Kidney (tissue), 14 donors: Measurements from ENCODE around the gene NR3C2. TPM values are rescaled to one million over a fixed set of nuclear protein-coding genes. Genes with fewer than 3 reads are reported as not detected.
A peak's percentile ranks its signal among the peaks of the same experiment; 100 is the strongest.

Experiments used
- DNase-seq, 5 donors: peaks; one replicate each; pipeline ENCODE4 v3.0.0-alpha.2; 2013 to 2020
- FAIRE-seq: peaks from 2 replicates; lab custom pipeline; 2012; peaks lifted over from hg19 to GRCh38; lab: Jason Lieb, UNC
- H3K27ac ChIP-seq, 2 donors: one replicate each; pipeline ENCODE4 v1.7.0; 2013; ENCODE audit warnings: low read depth in 2 of 2, low read length in 2 of 2, inconsistent platforms in 1 of 2
- H3K27me3 ChIP-seq: one replicate; pipeline ENCODE4 v1.7.1; 2013; ENCODE audit warnings: low read length, inconsistent platforms; ENCODE audit not compliant: control insufficient read depth, insufficient read depth
- H3K36me3 ChIP-seq, 3 donors: one replicate each; pipeline versions ENCODE4 v1.7.0 to v1.7.1; 2013; ENCODE audit warnings: low read length in 3 of 3, control low read depth in 1 of 3, inconsistent platforms in 1 of 3; ENCODE audit not compliant: insufficient read depth in 3 of 3, control insufficient read depth in 2 of 3
- H3K4me1 ChIP-seq, 3 donors: one replicate each; pipeline versions ENCODE4 v1.7.0 to v1.7.1; 2013; ENCODE audit warnings: low read length in 3 of 3, inconsistent platforms in 1 of 3, low read depth in 1 of 3; ENCODE audit not compliant: control insufficient read depth in 2 of 3, insufficient read depth in 2 of 3
- H3K4me3 ChIP-seq, 3 donors: one replicate each; pipeline versions ENCODE4 v1.7.0 to v1.8.1; 2013; ENCODE audit warnings: low read length in 3 of 3, control low read depth in 1 of 3, inconsistent platforms in 1 of 3
- H3K9ac ChIP-seq, 3 donors: one replicate each; pipeline versions ENCODE4 v1.7.0 to v1.7.1; 2013; ENCODE audit warnings: low read length in 3 of 3, control low read depth in 1 of 3, inconsistent platforms in 1 of 3
- H3K9me3 ChIP-seq, 3 donors: one replicate each; pipeline versions ENCODE4 v1.7.0 to v1.7.1; 2013; ENCODE audit warnings: low read length in 3 of 3, control low read depth in 1 of 3, inconsistent platforms in 1 of 3; ENCODE audit not compliant: control insufficient read depth in 2 of 3, insufficient read depth in 1 of 3
- CTCF ChIP-seq: IDR thresholded peaks from 3 replicates; pipeline ENCODE4 v1.5.1; 2012; ENCODE audit warnings: mild to moderate bottlenecking, moderate library complexity, borderline replicate concordance; ENCODE audit not compliant: insufficient read depth; ENCODE audit errors: extremely low read depth
- intact Hi-C: fragments of 100-400 bp; cut with DNase I; formaldehyde crosslinking; loops from one replicate; pipeline ENCODE4 v1.11.1; 2022
- polyA plus RNA-seq: library from polyadenylated mRNA; stranded (reverse); fragments of 350-450 nt; fragmentation: Illumina TruSeq; extraction: RNeasy Lipid Tissue Mini Kit (QIAGEN cat#74804); gene quantifications from one replicate; pipeline ENCODE4 v1.2.3, GENCODE V29; 2014; ENCODE audit warnings: low read depth, low replicate concordance; ENCODE audit not compliant: insufficient read depth
- total RNA-seq: library from RNA; stranded (reverse); fragmentation: NEBNext Ultra II Directional; extraction: Animal tissue kit (Norgen Biotek cat#: 25700); gene quantifications from one replicate; pipeline ENCODE4 v1.2.1, GENCODE V29; 2021
- donor health status: control.
- donor health status: control.
- donor health status: control.
- donor health status: control.
- donor health status: control.
- donor health status: DM: yes; HTN: yes; CAD: no.
- donor health status: Normal renal cell carcinoma (clear cell type).

The NR3C2 gene
- total and polyA plus RNA-seq, 2 donors from 2014 or later: 8.7 to 43.4 TPM

- DNase-seq (peak in 2 of 5 donors; percentile 49 to 63), FAIRE-seq (no peak)
- Histone ChIP-seq H3K9me3 (no peaks in the 10 kb centered on the region), H3K27me3 (no peaks in the 10 kb centered on the region), H3K27ac (peak overlapping the region; percentile 45 to 82), H3K4me1 (peaks cover 4 to 22% (median 12%) of the 10 kb centered on the region in 3 donors), H3K4me3 (peak overlapping the region in 2 of 3 donors; percentile 12 to 33), H3K9ac (peak overlapping the region in 1 of 3 donors; percentile 23), H3K36me3 (no peaks in the 10 kb centered on the region)
- intact Hi-C loops: no loop called here
- no peak for TF ChIP-seq CTCF
Observed at GRCh38 chr4:148215202-148215601, 227.0 kb downstream of the NR3C2 start.

GRCh38 chr4:148214529-148215166 lies 227.6 kb downstream of the NR3C2 start:
- Histone ChIP-seq H3K9me3 (no peaks in the 10 kb centered on the region), H3K4me1 (peaks cover 4 to 22% (median 13%) of the 10 kb centered on the region in 3 donors), H3K9ac (peak overlapping the region in 1 of 3 donors; percentile 23), H3K36me3 (no peaks in the 10 kb centered on the region), H3K27ac (peak overlapping the region; percentile 45 to 82), H3K27me3 (no peaks in the 10 kb centered on the region), H3K4me3 (peak overlapping the region in 2 of 3 donors; percentile 12 to 33)
- intact Hi-C loops: no loop called here
- FAIRE-seq (no peak), DNase-seq (peak in 3 of 5 donors; percentile 49 to 83 (median 51))
- no peak for TF ChIP-seq CTCF

- no peak overlapping the region for H3K27ac ChIP-seq
- no peak overlapping the region for H3K9ac ChIP-seq
- FAIRE-seq: no peak
- H3K27me3 ChIP-seq: no peaks in the 10 kb centered on the region
- no peaks in the 10 kb centered on the region for H3K36me3 ChIP-seq
- DNase-seq: no peak
- intact Hi-C loops: no loop called here
- no peaks in the 10 kb centered on the region for H3K9me3 ChIP-seq
- no peak overlapping the region for H3K4me3 ChIP-seq
- peaks cover 4 to 13% (median 11%) of the 10 kb centered on the region in 3 donors for H3K4me1 ChIP-seq
- TF ChIP-seq CTCF: no peak
Observed at GRCh38 chr4:148211533-148211932, 230.7 kb downstream of the NR3C2 start.
